BJ (cell line): ENCODE measurements around the gene SGTA. TPM values are rescaled to one million over a fixed set of nuclear protein-coding genes. Genes with fewer than 3 reads are reported as not detected.

Experiments used
- CTCF ChIA-PET: fragments of 350-600 bp; formaldehyde crosslinking; extraction: SDS; loops from one replicate; lab custom pipeline; 2021; ENCODE audit warnings: antibody characterized with exemption, inconsistent platforms; lab: Yijun Ruan, JAX
- POLR2A ChIA-PET: fragments of 300-600 bp; sonication (Branson Sonifier 250); formaldehyde crosslinking; extraction: SDS; loops from one replicate; lab custom pipeline; 2021; ENCODE audit warnings: antibody characterized with exemption; lab: Charles Lee
- DNase-seq: peaks from one replicate; pipeline ENCODE4 v3.0.0-alpha.2; 2011; ENCODE audit warnings: low read depth
- H3K27me3 ChIP-seq: 2 replicates; pipeline ENCODE4 v1.6.0; 2011; ENCODE audit warnings: low read length; ENCODE audit not compliant: control insufficient read depth, insufficient read depth
- H3K36me3 ChIP-seq: 2 replicates; pipeline ENCODE4 v1.5.1; 2011; ENCODE audit warnings: low read length; ENCODE audit not compliant: control insufficient read depth, insufficient read depth
- H3K4me3 ChIP-seq: 2 replicates; pipeline ENCODE4 v1.5.1; 2011; ENCODE audit warnings: low read depth, mild to moderate bottlenecking, control low read depth, low read length
- CTCF ChIP-seq: IDR thresholded peaks from 2 replicates; pipeline ENCODE4 v1.5.1; 2011; ENCODE audit warnings: low read depth, mild to moderate bottlenecking, control low read depth, inconsistent platforms, low read length, moderate library complexity; ENCODE audit not compliant: insufficient read depth
- polyA plus RNA-seq: library from polyadenylated mRNA; depleted of rRNA; stranded (reverse); fragments of >200 nt; gene quantifications from 2 replicates; pipeline ENCODE4 v1.2.3, GENCODE V29; 2011

Gene SGTA
- polyA plus RNA-seq, 1 experiment = 88.2 TPM

- no peak for TF ChIP-seq CTCF
- Histone ChIP-seq H3K36me3 (peaks cover 26% of the 10 kb centered on the region), H3K27me3 (no peaks in the 10 kb centered on the region), H3K4me3 (no peak overlapping the region)
- DNase-seq = no peak
- ChIA-PET POLR2A (no interaction called here), CTCF (interaction anchor here (2.4 kb wide), 1 partner anchor 14 kb away, joined by 9 read pairs; the partner anchor contains the start of gene ZNF554)
These were observed 22.3 kb upstream of the SGTA start for GRCh38 chr19:2805261-2805900.

GRCh38 chr19:2804156-2805004, 21.3 kb upstream of the SGTA start:
- CTCF ChIA-PET = interaction anchor here (0.6 to 2.4 kb wide), 4 partner anchors 15 to 55 kb away, joined by 3 to 9 read pairs (median 4); partner anchors contain the start of genes THOP1 and ZNF554
- Histone ChIP-seq H3K27me3 (no peaks in the 10 kb centered on the region), H3K36me3 (peaks cover 19% of the 10 kb centered on the region), H3K4me3 (no peak overlapping the region)
- POLR2A ChIA-PET = no interaction called here
- TF ChIP-seq CTCF = no peak
- no peak for DNase-seq

GRCh38 chr19:2803486-2804155, 20.5 kb upstream of the SGTA start:
- no peak overlapping the region for H3K4me3 ChIP-seq
- POLR2A ChIA-PET = no interaction called here
- DNase-seq = no peak
- CTCF ChIA-PET = interaction anchor here (0.8 to 2.4 kb wide), 3 partner anchors 16 to 54 kb away, joined by 3 to 9 read pairs (median 4); partner anchors contain the start of genes THOP1 and ZNF554
- H3K27me3 ChIP-seq = no peaks in the 10 kb centered on the region
- TF ChIP-seq CTCF = no peak
- H3K36me3 ChIP-seq = peaks cover 20% of the 10 kb centered on the region

- H3K27me3 ChIP-seq = no peaks in the 10 kb centered on the region
- no peak overlapping the region for H3K4me3 ChIP-seq
- ChIA-PET POLR2A (no interaction called here), CTCF (interaction anchor here (1.2 to 2.4 kb wide), 2 partner anchors 17 to 18 kb away, joined by 4 to 9 read pairs; partner anchors contain the start of genes THOP1 and ZNF554)
- DNase-seq = no peak
- peaks cover 20% of the 10 kb centered on the region for H3K36me3 ChIP-seq
- no peak for TF ChIP-seq CTCF
These were observed 19.8 kb upstream of the SGTA start for GRCh38 chr19:2802826-2803225.
